ENCODE data around the gene DNMT3A.

DNMT3A gene

DNA sequence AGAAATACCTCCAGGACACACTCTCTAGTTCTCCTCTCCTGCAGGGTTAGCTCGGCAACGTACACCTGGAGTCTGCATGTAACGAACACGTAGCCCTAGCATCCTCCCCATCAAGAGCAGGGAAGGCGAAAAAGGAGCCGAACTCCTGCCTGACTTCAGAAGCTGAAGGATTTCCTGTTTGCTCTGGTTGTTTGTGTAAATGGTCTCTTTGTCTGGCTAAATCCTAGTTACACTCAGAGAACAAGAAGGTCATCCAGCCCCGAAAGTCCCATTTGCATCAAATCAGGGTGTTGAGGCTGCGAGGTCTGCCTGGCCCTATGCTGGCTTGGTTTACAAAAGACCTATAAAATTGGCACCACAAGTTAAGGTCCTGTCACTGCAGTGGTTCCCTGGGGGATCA lies 107.0 kb downstream of the DNMT3A start:
- Histone ChIP-seq H3K27ac (ENCODE audit: low read depth, low read length) (no peak overlapping the region), H3K27me3 (ENCODE audit: control insufficient read depth in 5 of 5, insufficient read depth in 4 of 5, low read length in 5 of 5) (no peaks in the 10 kb centered on the region), H3K4me1 (ENCODE audit: control insufficient read depth in 5 of 5, insufficient read depth in 5 of 5, low read length in 5 of 5) (peaks cover 0 to 6% (median 0%) of the 10 kb centered on the region in 5 donors), H3K9ac (ENCODE audit: low read length in 5 of 5) (no peak overlapping the region), H3K4me3 (ENCODE audit: low read depth in 1 of 5, low read length in 5 of 5) (no peak overlapping the region), H3K9me3 (ENCODE audit: control insufficient read depth in 5 of 5, low read length in 5 of 5) (no peaks in the 10 kb centered on the region), H3K36me3 (ENCODE audit: control insufficient read depth in 5 of 5, insufficient read depth in 5 of 5, low read length in 5 of 5) (peaks cover 4 to 81% (median 67%) of the 10 kb centered on the region in 5 donors)

DNA sequence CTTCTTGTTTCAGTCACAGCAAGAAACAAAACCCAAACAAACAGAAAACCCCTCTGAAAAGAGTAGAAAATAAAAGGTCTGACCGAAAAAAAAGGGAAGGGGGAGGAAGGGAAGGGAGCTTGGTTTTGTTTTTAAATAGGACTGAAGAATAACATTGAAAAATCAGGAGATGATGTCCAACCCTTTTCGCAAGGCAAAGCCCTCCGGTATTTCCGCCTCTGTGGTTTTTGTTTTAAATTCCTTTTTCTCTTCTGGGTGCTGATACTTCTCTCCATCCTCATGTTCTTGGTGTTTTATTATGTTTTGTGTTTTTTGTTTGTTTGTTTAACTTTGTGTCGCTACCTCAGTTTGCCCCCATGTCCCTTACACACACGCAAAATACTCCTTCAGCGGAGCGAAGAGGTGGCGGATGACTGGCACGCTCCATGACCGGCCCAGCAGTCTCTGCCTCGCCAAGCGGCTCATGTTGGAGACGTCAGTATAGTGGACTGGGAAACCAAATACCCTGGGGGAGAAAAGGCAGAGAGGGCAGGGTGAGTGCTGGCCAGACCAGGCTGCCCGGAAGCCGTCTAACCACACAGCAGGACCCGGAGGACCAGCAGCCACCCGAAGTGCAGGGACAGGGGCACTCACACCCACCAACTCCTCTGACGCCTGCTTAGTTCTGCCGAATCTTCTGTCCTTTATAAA lies 107.7 kb downstream of the DNMT3A start:
- Histone ChIP-seq H3K4me1 (ENCODE audit: control insufficient read depth in 5 of 5, insufficient read depth in 5 of 5, low read length in 5 of 5) (peaks cover under 1 to 11% (median 5%) of the 10 kb centered on the region in 5 donors), H3K27ac (ENCODE audit: low read depth, low read length) (no peak overlapping the region), H3K27me3 (ENCODE audit: control insufficient read depth in 5 of 5, insufficient read depth in 4 of 5, low read length in 5 of 5) (no peaks in the 10 kb centered on the region), H3K4me3 (ENCODE audit: low read depth in 1 of 5, low read length in 5 of 5) (no peak overlapping the region), H3K9ac (ENCODE audit: low read length in 5 of 5) (no peak overlapping the region), H3K36me3 (ENCODE audit: control insufficient read depth in 5 of 5, insufficient read depth in 5 of 5, low read length in 5 of 5) (peaks cover 4 to 74% (median 60%) of the 10 kb centered on the region in 5 donors), H3K9me3 (ENCODE audit: control insufficient read depth in 5 of 5, low read length in 5 of 5) (no peaks in the 10 kb centered on the region)

DNA sequence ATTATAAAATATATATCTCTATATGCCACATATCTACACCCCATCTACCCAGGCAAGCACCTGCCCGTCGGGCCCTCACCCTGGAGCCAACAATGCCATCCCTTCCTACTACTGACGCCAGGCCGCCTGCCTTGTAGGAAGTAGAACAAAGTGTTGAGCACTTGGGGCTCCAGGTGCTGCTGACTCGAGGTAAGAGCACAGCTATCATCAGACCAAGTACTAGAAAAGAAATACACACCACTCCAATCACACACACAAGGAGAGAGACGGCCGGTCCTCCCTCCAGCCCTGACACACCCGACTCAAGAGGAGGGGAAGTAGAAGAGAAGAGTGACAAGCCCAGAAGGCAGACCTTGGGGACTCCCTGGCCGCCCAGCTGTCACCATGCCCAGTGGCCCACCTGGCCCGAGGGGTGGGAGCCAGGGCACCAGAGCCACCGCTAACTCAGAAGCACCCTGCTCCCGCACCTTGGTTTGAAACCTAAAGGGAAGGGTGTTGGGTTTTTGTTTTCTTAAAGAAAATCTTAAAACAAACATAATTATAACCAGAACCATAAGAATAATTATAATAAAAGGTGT lies 109.4 kb downstream of the DNMT3A start:
- H3K9ac ChIP-seq (ENCODE audit: low read length in 5 of 5), result no peak overlapping the region
- H3K27ac ChIP-seq (ENCODE audit: low read depth, low read length), result no peak overlapping the region

DNA sequence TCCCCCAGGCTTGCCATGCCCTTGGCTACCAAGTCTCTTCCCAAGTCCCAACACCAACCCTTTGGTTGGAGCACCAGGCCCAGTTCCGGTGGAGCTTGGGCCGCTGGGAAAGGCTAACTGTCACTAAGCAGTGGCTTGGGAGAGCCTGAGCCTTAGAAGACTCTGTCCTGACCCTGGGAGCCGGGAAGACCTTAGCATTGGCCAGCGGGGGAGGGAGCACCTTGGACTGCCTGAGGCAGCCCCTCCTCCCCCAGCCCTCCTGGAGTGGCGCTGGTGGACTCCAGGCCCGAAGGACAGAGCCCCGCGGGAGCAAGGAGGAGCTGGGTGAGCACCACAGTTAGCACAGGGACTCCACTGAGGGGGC lies 110.8 kb downstream of the DNMT3A start:
- Histone ChIP-seq H3K27me3 (ENCODE audit: control insufficient read depth in 5 of 5, insufficient read depth in 4 of 5, low read length in 5 of 5) (no peaks in the 10 kb centered on the region), H3K27ac (ENCODE audit: low read depth, low read length) (no peak overlapping the region), H3K9me3 (ENCODE audit: control insufficient read depth in 5 of 5, low read length in 5 of 5) (no peaks in the 10 kb centered on the region), H3K36me3 (ENCODE audit: control insufficient read depth in 5 of 5, insufficient read depth in 5 of 5, low read length in 5 of 5) (peaks cover 4 to 48% (median 38%) of the 10 kb centered on the region in 5 donors), H3K9ac (ENCODE audit: low read length in 5 of 5) (no peak overlapping the region), H3K4me3 (ENCODE audit: low read depth in 1 of 5, low read length in 5 of 5) (no peak overlapping the region), H3K4me1 (ENCODE audit: control insufficient read depth in 5 of 5, insufficient read depth in 5 of 5, low read length in 5 of 5) (peaks cover 3 to 18% (median 14%) of the 10 kb centered on the region in 5 donors)

More for the DNA sequence above, 109.4 kb downstream of the DNMT3A start:
- H3K27me3 ChIP-seq (ENCODE audit: control insufficient read depth in 5 of 5, insufficient read depth in 4 of 5, low read length in 5 of 5), result no peaks in the 10 kb centered on the region
- H3K36me3 ChIP-seq (ENCODE audit: control insufficient read depth in 5 of 5, insufficient read depth in 5 of 5, low read length in 5 of 5), result peaks cover 4 to 57% (median 49%) of the 10 kb centered on the region in 5 donors
- no peak overlapping the region for H3K4me3 ChIP-seq (ENCODE audit: low read depth in 1 of 5, low read length in 5 of 5)
- H3K4me1 ChIP-seq (ENCODE audit: control insufficient read depth in 5 of 5, insufficient read depth in 5 of 5, low read length in 5 of 5), result peaks cover 3 to 18% (median 14%) of the 10 kb centered on the region in 5 donors
- H3K9me3 ChIP-seq (ENCODE audit: control insufficient read depth in 5 of 5, low read length in 5 of 5), result no peaks in the 10 kb centered on the region

DNA sequence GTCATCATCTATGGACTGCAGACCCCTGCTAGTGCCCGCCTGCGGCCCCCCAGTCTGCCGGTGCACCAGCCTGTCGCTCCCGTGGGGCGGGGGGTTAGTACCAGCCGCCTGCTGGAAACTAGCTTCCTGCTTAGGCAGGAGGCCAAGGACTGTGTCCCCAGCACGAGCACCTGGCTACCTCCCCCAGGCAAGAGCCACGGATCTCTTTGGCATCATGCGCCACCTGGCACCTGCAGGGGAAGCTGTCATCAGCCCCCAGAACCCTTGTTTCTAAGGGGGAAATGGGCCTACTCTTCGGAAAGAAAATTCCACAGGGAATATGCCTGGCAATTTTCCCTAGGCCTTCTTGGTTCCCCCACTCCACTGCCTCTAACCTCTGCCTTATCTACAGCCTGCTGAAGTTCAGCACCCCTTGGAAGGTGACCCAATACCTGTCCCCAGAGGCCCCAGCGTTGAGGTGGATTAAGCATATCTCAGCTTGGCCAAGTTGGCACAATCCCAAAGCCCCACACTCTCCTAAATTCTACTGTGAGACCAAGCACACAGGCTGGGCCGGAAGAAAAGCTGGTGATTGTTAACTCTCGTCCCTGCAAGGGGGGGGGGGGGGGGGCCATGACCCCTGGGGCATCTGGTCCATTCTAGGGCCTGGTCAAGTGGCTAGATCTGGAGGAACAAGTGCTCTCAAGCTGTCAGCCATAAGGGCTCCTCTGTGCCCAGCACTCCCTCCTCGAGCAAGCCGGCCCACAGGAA lies 111.4 kb downstream of the DNMT3A start:
- Histone ChIP-seq H3K27me3 (ENCODE audit: control insufficient read depth in 5 of 5, insufficient read depth in 4 of 5, low read length in 5 of 5) (no peaks in the 10 kb centered on the region), H3K4me3 (ENCODE audit: low read depth in 1 of 5, low read length in 5 of 5) (no peak overlapping the region), H3K4me1 (ENCODE audit: control insufficient read depth in 5 of 5, insufficient read depth in 5 of 5, low read length in 5 of 5) (peaks cover 3 to 18% (median 14%) of the 10 kb centered on the region in 5 donors), H3K27ac (ENCODE audit: low read depth, low read length) (no peak overlapping the region), H3K9ac (ENCODE audit: low read length in 5 of 5) (peak overlapping the region in 1 of 5 donors; percentile 23), H3K9me3 (ENCODE audit: control insufficient read depth in 5 of 5, low read length in 5 of 5) (no peaks in the 10 kb centered on the region), H3K36me3 (ENCODE audit: control insufficient read depth in 5 of 5, insufficient read depth in 5 of 5, low read length in 5 of 5) (peaks cover 4 to 43% (median 33%) of the 10 kb centered on the region in 5 donors)

DNA sequence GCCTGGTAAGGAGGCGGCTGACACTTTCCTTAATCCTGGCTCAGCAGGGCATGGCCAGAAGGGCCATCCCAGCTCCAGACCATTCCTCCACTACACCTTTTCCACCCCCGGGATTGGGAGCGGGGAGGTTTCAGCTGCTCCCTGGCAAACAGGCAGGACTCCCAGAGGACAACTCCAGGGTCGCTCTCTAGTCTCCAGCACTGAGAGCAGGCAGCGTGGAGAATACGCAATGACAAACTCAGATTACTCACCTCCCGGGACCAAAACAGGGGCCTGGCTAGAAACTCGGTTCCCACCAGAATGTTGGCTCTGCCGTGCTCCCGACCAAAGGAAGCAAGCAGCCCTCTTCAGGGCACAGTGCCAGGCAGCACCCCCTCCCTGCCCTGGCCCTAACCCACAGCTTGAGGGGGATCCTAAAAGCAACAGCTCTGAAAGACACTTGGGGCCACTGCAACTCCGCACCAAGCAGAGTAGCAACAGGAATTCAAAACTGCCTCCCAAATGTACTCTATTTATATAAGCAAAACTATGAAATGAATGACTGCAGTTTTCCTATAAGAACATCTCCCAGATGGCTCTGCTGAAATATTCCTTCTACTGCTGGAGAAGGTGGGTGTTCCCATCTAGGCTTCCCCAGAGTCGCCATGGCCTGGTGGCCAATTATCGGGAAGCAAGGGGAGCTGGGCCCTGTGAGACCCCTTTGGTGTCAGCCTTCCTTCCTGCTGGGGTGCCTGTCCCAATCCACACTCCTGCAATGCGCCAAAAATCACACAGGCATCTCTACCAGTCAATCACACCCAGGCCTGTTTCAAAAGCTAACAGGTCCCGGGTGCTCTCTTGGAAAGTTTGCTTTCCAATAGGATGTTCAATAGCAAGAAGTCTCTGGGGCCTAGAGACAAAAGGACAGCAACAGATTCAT lies 112.2 kb downstream of the DNMT3A start:
- no peaks in the 10 kb centered on the region for H3K27me3 ChIP-seq (ENCODE audit: control insufficient read depth in 5 of 5, insufficient read depth in 4 of 5, low read length in 5 of 5)
- H3K4me3 ChIP-seq (ENCODE audit: low read depth in 1 of 5, low read length in 5 of 5), result no peak overlapping the region
- H3K27ac ChIP-seq (ENCODE audit: low read depth, low read length), result no peak overlapping the region
- peaks cover 4 to 35% (median 27%) of the 10 kb centered on the region in 5 donors for H3K36me3 ChIP-seq (ENCODE audit: control insufficient read depth in 5 of 5, insufficient read depth in 5 of 5, low read length in 5 of 5)
- H3K9ac ChIP-seq (ENCODE audit: low read length in 5 of 5), result peak overlapping the region in 1 of 5 donors; percentile 47
- H3K9me3 ChIP-seq (ENCODE audit: control insufficient read depth in 5 of 5, low read length in 5 of 5), result no peaks in the 10 kb centered on the region
- H3K4me1 ChIP-seq (ENCODE audit: control insufficient read depth in 5 of 5, insufficient read depth in 5 of 5, low read length in 5 of 5), result peaks cover 3 to 18% (median 14%) of the 10 kb centered on the region in 5 donors

DNA sequence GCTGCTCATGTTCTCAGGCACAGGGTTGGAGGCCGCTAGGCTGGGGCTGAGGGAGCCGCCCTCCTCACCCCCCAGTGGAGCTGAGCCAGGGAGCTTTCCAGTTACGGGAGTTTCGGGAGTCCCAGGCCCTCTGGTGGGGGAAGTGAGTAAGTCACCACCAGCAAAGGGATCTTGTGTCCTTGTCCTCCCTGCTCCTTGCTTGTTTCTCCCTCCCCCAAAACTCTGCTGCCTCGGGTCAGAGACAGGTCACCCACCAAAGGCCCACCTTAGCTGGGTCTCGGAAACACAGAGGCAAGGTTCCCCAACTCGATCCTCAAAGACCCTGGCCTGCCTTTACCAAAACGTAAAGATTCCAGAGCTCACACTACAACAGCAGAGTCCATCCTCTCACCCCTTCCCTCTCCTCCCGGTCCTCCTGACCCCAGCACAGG lies 112.9 kb downstream of the DNMT3A start:
- H3K36me3 ChIP-seq (ENCODE audit: control insufficient read depth in 5 of 5, insufficient read depth in 5 of 5, low read length in 5 of 5), result peaks cover 3 to 28% (median 20%) of the 10 kb centered on the region in 5 donors
- no peak overlapping the region for H3K4me3 ChIP-seq (ENCODE audit: low read depth in 1 of 5, low read length in 5 of 5)
- peaks cover 3 to 18% (median 14%) of the 10 kb centered on the region in 5 donors for H3K4me1 ChIP-seq (ENCODE audit: control insufficient read depth in 5 of 5, insufficient read depth in 5 of 5, low read length in 5 of 5)
- H3K9me3 ChIP-seq (ENCODE audit: control insufficient read depth in 5 of 5, low read length in 5 of 5), result no peaks in the 10 kb centered on the region
- peak overlapping the region in 1 of 5 donors; percentile 47 for H3K9ac ChIP-seq (ENCODE audit: low read length in 5 of 5)
- no peak overlapping the region for H3K27ac ChIP-seq (ENCODE audit: low read depth, low read length)
- no peaks in the 10 kb centered on the region for H3K27me3 ChIP-seq (ENCODE audit: control insufficient read depth in 5 of 5, insufficient read depth in 4 of 5, low read length in 5 of 5)

DNA sequence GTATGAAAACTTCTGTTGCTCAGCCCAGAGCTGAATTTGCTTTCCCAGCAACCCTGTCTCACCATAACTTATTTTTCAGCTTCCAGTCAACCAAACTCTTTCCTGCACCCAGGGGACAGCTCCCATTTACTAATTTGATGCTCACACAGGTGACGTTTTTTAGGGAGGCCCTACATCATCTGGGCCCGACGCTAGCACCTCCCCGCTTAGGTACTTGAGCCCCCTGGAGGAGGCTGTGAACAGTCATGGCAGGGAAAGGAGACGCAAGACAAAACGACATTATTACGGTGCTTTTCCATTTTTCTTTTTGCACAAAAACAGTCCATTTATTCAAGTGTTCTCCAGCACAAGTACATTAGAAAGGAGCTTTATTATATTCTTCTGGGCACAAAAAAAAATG lies 114.1 kb downstream of the DNMT3A start:
- H3K27ac ChIP-seq (ENCODE audit: low read depth, low read length), result no peak overlapping the region
- peaks cover 0 to 16% (median 10%) of the 10 kb centered on the region in 5 donors for H3K36me3 ChIP-seq (ENCODE audit: control insufficient read depth in 5 of 5, insufficient read depth in 5 of 5, low read length in 5 of 5)
- no peaks in the 10 kb centered on the region for H3K27me3 ChIP-seq (ENCODE audit: control insufficient read depth in 5 of 5, insufficient read depth in 4 of 5, low read length in 5 of 5)
- no peaks in the 10 kb centered on the region for H3K9me3 ChIP-seq (ENCODE audit: control insufficient read depth in 5 of 5, low read length in 5 of 5)
- peaks cover 3 to 18% (median 14%) of the 10 kb centered on the region in 5 donors for H3K4me1 ChIP-seq (ENCODE audit: control insufficient read depth in 5 of 5, insufficient read depth in 5 of 5, low read length in 5 of 5)
- H3K9ac ChIP-seq (ENCODE audit: low read length in 5 of 5), result no peak overlapping the region
- H3K4me3 ChIP-seq (ENCODE audit: low read depth in 1 of 5, low read length in 5 of 5), result no peak overlapping the region

DNA sequence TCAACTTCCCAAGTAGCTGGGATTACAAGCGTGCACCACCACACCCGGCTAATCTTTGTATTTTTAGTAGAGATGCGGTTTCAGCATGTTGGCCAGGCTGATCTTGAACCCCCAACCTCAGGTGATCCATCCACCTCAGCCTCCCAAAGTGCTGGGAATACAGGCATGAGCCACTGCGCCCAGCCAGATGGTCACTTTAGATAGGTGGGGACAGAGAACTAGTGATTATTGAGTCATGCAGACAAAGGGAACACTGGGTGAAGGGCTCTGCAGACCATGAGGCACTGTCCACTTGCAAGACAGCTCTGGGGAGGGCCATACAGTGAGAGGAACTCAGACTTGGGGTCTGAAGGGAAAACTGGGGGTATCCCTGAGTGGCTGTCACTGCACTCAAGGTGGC lies 114.9 kb downstream of the DNMT3A start:
- Histone ChIP-seq H3K9ac (ENCODE audit: low read length in 5 of 5) (no peak overlapping the region), H3K36me3 (ENCODE audit: control insufficient read depth in 5 of 5, insufficient read depth in 5 of 5, low read length in 5 of 5) (peaks cover 0 to 9% (median 3%) of the 10 kb centered on the region in 5 donors), H3K27me3 (ENCODE audit: control insufficient read depth in 5 of 5, insufficient read depth in 4 of 5, low read length in 5 of 5) (no peaks in the 10 kb centered on the region), H3K9me3 (ENCODE audit: control insufficient read depth in 5 of 5, low read length in 5 of 5) (no peaks in the 10 kb centered on the region), H3K4me1 (ENCODE audit: control insufficient read depth in 5 of 5, insufficient read depth in 5 of 5, low read length in 5 of 5) (peaks cover 3 to 18% (median 14%) of the 10 kb centered on the region in 5 donors), H3K4me3 (ENCODE audit: low read depth in 1 of 5, low read length in 5 of 5) (no peak overlapping the region), H3K27ac (ENCODE audit: low read depth, low read length) (no peak overlapping the region)

All from subcutaneous abdominal adipose tissue (tissue), 5 donors.